ENCODE measurements around the gene FUT8.

FUT8 gene

DNA sequence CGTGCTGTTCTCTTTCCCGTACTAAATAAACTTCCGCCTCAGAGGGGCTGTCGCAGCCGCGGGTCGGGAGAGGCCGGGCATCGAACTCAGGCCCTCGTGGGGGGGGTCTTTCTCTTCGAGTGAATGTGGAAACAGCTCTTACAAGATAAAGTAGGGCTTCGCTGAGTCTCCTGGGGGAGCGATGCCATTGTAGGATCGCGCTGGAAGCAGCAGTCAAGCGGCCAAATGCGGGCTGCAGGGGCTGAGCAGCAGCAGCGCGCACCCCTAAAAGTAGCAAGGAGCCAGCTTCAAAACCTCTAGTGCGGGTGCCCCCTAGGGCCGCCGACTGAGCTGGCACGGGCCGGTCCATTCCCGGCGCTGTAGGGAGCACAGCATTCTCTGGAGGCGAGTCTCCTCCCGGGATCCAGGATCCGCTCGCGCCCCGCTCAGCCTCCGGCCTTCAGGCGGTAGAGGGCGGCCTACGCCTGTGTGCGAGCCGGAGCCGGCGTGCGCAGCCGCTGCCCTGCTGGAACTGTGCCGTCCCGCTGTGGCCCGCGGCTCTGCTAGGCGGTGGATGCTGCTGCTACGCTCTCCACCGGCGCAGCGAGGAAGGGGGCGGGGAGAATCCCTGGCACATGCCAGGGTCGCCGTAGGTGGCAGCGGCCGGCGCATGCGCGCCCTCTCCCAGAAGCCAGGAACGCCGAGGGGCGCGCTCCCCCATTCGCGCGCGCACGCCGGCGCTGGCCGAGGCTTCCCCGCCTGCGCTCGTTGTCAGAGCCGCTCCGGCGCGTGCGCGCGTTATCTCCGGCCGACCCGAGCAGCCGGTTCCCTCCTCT is at the start of gene FUT8:
FUT8 (plus strand) TSS at position 699 of the 815 bp plus-strand sequence. CDS start 148,834 bp downstream, outside the sequence.
- peak; percentile 75 for DNase-seq

DNA sequence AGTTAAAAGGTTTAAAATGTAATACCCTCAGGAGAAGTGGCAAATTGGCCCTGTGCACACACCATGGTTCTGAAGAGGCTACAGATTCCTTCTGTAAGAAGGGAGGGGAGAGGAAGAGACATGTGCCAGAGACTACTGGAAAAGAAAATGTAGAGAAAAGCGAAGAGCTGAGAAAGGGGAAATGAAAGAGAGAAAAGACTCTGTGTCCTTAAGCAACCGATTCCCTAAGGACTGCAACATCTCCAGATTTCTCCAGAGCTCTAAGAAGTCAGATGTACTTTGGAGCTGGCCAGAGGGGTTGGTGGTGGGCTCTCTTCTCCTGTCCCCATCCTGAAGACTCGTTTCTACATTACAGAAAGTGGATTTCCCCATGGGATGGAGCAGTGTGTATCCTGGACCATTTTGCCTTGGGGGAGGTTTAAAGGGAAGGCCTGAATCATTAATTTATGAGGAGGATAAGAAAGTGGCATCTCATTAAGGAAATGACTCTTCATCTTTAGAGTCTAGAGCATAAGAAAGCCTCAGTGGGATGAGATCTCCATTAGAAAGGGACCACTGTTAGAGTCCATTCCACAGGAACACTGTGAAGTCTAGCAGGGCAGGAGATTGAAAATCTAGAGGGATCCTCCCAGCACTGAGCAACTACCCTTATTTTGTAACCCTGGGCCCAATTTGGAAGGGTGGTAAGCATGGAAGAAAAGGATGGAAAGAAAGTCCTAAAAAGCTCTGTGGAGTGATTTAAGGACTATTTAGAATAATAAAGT is 45.5 kb upstream of the FUT8 start:
- no peak for DNase-seq

DNA sequence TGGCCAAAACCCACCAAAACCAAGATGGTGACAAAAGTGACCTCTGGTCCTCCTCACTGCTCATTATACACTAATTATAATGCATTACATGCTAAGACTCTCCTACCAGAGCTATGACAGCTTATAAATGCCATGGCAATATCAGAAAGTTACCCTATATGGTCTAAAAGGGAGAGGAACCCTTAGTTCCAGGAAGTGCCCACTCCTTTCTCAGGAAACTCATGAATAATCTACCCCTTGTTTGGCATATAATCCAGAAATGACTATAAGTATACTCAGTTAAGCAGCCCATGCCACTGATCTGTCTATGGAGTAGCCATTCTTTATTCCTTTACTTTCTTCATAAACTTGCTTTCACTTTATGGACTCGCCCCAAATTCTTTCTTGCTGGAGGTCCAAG is 43.0 kb upstream of the FUT8 start:
- no peak for DNase-seq

DNA sequence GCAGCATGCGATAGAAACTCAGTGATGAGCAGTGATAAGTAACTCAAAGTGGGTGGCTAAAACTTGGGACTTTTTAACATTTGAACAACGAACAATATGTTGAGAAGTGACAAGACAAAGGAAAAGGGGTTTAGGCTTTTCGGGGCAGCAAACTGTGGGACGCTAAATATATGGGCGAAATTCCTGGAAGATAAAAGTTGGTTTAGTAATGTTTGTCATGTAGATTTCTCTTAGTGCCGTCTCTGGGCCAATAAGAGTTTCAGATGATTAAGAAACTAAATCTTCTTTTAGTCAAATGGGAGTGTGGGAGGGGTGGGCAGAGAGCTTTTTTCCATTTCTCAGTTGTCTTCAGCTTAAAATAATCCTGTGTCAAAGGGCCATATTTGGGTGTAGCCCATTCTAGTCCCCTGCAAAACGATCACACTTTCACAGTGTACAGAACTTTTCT is 41.7 kb upstream of the FUT8 start:
- no peak for DNase-seq

DNA sequence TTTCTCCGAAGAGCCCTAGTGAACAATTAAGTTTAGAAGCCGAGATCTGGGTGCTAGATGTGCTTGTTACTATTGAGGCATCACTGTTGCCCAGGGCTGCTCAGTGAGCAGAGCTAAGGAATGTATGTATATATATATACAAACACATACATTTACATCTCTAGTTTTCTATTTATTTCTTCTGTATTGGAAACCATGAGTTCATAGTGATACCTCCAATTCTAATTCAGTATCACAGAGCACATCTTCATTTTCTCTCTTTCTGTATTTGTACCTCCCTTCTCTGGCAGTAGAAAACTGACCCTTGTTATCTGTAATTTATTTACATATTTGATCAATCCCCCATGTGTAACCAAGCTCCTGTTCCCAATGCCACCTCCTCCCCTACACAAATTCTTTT is 40.7 kb upstream of the FUT8 start:
- DNase-seq, result no peak

DNA sequence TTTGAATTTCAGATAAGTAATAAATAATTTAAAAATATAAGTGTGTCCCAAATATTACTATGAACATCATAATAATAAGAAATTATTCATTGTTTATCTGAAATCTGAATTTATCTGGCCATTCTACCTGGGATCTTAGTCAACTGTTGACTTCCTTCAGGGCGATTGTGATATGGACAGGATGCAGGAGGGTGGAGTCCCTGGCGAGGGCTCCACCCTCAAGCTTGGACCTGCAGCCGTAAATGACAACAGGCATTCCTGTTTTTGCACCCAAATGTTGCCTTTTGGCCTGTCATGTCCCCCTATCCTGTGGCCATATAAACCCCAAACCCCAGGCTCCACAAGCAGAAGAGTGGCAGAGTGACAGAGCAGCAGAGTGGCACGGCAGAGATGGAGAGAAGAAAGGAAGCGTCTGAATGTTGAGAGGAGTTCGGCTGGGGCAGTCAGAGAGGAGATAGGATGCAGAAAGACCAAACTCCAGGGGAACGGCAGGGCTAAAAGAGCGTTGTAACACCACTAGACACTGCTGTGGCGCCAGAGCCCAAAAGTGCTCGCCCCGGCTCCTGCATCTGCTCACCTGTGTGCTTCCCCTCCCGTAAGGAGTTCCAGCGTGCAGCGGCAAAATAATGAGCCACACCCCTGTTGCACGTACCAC is 39.4 kb upstream of the FUT8 start:
- DNase-seq, result no peak

DNA sequence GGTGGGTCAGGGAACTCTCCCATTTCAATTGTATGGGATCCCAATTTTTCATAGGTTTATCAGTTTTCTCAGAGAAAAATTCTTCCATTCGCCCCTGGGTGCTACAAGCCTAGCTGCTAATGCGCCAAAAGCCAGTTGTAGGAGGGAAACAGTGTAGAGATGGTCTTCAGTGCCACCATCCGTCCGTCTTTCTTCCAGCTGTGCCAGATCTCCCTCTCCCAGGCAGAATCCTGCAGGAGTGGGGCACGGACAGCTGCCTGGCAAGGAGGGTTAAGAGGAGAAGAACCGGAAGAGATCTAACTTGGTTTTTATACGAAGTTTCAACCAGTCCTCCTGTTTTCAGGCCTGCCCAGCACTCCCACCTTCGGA is 38.9 kb upstream of the FUT8 start:
- DNase-seq, result no peak

DNA sequence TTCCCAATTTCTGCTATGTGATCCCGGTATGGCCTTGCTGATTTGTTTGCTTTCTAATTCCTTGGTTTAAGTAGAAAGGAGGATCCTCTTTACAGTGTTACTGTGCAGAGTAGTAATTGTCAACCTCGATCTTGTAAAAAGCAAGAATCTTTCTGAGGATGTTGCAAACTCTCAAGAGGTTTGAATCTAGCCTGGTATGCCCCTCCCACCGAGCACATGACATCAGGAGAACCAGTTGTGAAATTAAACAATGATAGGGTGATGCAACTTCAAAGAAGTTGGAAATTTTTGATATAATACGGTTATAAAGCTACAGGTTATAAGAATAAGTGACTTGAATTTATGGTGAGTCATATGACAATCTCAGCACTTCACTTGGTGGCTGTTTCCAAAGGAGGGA is 35.0 kb upstream of the FUT8 start:
- DNase-seq, result no peak

DNA sequence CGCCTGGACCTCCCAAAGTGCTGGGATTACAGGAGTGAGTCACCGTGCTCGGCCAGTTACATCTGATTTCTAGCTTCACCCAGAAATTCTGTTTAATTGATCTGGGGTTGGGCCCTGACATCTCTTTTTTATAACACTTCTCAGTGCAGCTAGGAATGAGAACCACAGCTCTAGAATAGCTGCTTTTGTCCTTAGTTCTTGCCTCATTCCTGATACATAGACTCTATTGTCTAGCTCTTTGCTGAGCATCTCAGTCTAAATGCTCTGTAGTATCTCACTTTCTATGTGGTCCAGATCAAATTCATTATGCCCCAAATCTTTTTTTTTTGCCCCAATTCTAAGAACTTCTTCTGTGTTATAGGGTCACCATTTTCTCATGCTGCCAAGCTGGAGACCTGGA is 29.9 kb upstream of the FUT8 start:
- DNase-seq, result no peak

DNA sequence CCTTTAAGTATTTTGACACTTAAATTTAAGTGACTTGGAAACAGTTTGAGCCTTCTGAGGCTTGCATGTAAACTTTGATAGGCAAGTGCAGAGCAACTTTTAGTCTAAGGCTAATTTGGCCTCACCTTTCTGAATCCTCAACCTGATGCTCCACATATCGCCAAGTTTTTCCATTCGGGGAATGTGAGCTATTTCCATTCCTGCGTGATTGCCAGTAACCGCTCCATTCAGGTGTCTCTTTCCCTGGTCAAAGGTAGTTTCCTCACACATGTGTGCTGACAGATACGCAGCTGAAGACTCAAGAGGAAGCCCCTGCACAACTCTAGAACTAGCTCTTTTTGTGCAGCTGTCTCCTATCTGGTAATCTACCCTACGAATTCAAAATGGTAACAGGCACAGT is 25.4 kb upstream of the FUT8 start:
- DNase-seq, result no peak

DNA sequence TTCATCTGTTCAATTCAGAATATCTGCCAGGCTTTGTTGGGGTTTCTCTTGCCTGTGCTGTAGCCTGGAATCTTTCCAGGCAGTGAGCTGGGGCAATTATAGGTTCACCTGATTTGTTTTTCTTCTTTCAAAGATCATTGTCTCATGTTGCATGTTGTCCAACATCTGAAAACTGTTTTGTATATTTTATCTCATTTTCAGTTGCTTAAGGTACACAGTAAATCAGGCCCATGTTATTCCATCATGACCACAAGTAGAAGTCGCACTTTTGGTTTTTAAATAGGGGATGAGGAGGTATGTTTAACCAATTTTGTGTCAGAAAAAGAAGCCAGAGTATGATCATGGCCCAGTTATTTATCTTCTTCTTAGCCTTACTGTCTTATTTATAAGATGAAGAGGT is 24.9 kb upstream of the FUT8 start:
- no peak for DNase-seq

DNA sequence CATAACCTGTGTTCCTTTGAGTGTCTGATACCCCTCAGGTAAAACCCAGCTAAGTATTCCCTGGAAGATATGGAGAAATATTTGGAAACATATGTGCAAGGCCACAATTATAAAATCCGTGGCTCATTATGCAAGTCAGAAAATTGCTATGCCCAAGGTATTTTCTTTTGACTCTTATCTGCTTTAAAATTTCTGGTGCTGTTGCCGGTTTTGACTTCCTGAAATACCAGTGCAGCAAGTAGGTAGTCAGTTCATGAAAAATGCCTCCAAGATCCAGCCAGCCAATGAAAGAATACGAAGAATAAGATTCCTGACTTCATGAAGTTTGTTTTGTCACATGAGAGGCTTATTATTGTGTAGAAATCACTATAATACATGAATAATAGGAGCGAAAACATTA is 20.2 kb upstream of the FUT8 start:
- no peak for DNase-seq

DNA sequence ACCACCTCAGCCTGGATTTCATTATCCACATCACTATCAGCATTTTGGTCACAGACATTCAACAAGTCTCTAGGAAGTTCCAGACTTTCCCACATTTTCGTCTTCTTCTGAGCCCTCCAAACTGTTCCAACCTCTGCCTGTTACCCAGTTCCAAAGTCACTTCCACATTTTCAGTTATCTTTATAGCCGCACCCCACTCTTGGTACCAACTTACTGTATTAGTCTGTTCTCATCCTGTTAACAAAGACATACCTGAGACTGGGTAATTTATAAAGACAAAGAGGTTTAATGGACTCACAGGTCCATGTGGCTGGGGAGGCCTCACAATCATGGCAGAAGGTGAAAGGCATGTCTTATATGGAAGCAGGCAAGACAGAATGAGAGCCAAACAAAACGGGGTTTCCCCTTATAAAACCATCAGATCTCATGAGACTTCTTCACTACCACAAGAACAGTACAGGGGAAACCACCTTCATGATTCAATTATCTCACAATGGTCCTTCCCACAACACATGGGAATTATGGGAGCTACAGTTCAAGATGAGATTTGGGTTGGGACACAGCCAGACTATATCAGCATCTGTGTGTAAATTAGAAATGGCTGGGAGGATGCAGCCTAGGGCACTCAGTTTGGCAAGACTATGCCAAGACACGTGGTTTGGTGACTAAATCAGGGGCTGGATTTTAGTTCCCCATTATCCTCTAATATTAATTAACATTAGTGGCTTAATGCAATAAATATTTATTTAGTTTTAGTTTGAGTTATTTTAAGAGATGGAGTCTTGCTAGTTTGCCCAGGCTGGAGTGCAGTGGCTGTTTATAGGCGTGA is 16.2 kb upstream of the FUT8 start:
- DNase-seq, result no peak

DNA sequence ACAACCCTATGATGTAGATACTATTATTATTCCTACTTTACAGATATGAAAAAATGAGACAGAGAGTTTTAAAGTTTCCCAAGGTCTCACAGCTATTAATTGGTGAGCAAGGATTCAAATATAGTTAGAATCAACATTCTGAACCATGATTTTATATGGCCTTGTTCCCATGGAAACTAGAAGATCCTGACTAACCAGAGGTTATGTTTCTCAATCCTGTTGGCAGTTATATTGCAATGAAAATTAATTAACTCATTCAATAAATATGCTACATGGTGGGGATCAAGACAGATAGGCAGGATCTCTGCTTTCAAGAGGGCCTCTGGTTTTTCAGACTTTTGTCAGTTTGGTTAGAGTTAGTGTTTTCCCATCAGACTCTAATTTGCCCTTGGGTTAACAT is 9.3 kb upstream of the FUT8 start:
- DNase-seq, result no peak

DNA sequence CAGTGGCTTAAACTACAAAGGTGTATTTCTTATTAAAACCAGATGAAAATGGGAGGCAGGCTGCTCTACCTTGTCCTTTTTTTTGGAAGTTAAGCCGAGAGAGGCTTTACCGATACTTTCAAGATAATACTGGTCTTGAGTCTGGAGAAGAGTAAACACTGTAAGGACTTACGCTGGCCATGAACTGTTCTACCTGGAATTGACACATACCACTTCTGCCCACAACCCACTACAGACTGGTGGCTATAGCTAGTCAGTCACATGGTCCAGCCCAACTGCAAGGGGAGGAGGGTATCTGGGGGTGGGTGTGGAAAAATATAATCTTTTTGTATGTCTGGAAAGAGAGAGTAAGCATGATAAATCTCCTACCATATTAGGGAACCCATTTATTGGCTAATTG is 4.4 kb upstream of the FUT8 start:
- no peak for DNase-seq

DNA sequence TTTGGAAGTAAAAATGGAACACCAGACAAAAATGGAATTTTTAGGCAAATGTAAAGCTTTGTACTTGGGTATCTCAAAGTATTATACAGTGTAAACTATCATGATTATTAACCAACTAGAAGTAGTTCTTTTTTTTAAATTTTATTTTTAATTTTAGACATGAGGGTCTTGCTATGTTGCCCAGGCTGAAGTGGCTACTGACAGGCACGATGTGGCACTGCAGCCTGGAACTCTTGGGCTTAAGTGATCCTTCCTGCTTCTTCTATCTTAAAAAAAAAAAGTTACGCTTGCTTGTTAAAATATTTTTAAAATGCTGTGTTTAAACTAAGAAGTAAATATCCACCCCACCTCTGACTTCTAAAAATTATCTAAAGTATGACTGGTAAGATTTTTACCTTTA is 1.9 kb upstream of the FUT8 start:
- no peak for DNase-seq

DNA sequence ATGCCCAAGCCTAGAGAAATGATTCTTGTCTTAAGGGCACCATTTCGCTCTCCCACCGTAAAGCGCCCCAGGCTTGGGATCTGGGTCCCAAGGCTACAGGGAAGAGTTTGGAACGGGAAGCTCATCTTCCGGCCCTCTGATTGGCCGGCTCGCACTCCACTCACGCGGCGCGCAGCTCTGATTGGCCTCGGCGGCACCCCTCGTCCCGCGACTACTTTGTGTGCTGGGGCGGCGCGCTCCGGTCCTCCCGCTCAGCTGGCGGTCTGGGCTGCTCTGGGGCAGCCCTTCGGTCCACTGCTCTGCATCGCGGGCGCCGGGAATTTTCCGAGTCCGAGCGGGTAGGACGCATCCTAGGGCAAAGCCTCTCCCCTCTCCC is 886 bp upstream of the FUT8 start:
- peak; percentile 62 for DNase-seq

DNA sequence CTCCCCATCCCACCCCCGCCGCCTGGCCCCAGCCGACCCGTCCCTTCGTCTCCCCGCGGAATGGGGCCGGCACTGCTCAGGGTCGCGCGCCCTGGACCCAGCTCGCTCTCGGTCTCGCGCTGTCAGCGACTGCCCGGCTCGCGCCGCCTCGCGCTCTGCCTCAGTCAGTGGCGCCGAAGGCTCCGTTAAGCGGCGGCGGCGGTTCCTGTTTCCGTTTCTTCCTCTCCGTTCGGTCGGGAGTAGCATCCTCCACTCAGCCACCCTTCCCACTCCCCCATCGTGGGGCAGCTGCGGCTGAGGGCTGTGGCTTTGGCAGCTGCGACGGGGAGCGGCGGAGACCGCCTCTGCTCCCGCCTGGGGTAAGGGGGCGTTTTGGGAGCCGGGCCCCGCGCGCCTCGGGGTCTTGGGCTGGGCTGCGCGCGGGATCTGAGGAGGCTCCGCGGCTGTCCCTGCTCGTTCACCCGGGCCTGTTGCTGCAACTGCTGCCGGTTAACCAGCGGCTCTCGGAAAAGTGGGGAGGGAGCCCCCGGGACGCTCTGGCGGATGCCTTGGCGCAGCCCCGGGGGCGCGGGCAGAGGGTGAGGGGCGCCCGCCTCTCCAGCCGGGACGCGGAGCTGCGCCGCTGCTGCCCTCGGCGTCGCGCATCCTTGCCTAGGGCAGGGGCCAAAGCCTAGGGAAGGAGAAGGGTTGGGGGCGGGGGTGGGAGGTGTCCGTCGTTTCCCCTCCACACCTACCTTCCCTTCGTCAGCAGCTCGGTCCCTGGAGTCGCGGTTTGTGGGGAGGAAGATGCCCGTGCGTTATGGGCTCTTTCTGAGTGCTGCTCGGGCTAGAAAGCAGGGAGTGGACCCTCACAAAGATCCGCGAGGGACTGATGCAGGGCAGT is 567 bp downstream of the FUT8 start:
- peak; percentile 60 for DNase-seq

DNA sequence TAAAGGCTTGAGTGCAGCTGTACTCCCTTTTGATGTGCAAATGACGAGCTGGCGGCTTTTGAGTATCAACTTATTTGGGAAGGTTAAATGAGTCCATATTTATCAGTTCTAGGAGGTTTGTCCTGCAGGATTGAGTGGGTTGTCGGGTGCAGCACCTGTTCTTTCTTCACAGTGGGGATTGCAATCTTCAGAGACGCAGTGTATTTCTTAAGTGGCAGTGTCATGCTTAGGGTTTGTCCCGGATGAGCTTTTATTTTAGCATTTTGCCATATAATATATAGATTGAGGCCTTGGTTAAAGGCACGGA is 1.2 kb downstream of the FUT8 start:
- no peak for DNase-seq

DNA sequence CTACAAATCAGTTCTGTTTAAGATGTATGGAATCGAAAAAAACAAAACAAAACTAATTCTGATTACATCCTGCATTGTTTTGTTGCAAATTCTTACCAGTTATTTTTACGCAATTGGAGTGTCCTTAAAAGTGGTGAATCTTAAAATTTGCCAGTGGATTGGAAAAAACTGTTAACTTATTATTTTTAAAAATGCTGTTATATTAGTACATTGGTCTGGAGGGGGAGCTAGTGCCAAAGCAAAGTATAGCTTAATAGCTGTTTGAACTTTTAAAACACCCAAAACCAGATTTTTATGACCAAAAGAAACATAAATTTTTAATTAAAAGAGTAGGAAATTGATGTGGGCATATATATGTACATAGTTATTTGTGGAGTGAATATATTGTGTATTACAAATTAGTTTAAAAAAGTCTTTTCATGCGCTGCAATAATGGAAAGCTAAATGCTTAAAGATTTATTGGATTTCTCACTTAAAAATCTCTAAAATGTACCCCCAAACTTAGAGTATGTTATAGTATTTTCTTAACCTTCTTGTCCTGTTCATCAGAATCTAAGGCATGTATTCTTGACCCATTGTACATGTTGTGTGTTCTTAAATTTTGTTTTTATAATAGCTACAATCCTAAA is 2.5 kb downstream of the FUT8 start:
- no peak for DNase-seq

DNA sequence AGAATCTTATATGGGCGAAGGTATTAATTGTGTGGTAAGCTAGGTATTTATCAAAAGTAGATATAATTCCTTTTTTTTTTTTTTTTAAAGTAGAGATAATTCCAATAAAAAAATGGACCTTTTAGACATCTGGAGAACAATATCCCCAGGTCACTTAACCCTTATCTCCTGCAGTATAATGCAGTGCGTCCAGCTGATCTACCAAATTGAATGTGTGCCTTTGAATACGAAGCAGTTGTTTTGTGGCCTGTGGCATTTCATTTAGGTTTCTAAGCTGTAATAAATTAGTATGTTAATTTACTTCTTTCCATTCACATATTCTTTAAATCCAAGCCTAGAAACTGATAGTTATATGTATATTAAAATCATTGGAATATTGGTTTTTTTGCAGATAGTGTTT is 3.1 kb downstream of the FUT8 start:
- DNase-seq, result no peak
